Thymus (tissue), 11 donors: ENCODE data around the gene CAMK2G. TPM values are rescaled to one million over a fixed set of nuclear protein-coding genes. Genes with fewer than 3 reads are reported as not detected.
A peak's percentile ranks its signal among the peaks of the same experiment; 100 is the strongest.

ENCODE experiments used
- DNase-seq, 9 donors: peaks; one replicate each; pipeline ENCODE4 v3.0.0-alpha.2; 2013; ENCODE audit warnings: low spot score in 9 of 9, low read depth in 6 of 9, missing footprints in 1 of 9
- H3K27ac ChIP-seq, 2 donors: one replicate each; pipeline ENCODE4 v1.5.1; 2013; ENCODE audit warnings: control low read depth in 1 of 2, low read depth in 1 of 2, low read length in 1 of 2, mild to moderate bottlenecking in 1 of 2, moderate library complexity in 1 of 2
- H3K27me3 ChIP-seq, 2 donors: one replicate each; pipeline ENCODE4 v1.5.1; 2013; ENCODE audit warnings: low read length in 1 of 2; ENCODE audit not compliant: control insufficient read depth in 2 of 2, insufficient read depth in 1 of 2
- H3K36me3 ChIP-seq, 2 donors: one replicate each; pipeline ENCODE4 v1.5.1; 2013; ENCODE audit warnings: low read length in 1 of 2, mild to moderate bottlenecking in 1 of 2, moderate library complexity in 1 of 2; ENCODE audit not compliant: control insufficient read depth in 2 of 2, insufficient read depth in 2 of 2
- H3K4me1 ChIP-seq, 2 donors: one replicate each; pipeline ENCODE4 v1.5.1; 2013; ENCODE audit warnings: low read length in 2 of 2; ENCODE audit not compliant: control insufficient read depth in 2 of 2, insufficient read depth in 2 of 2
- H3K4me3 ChIP-seq, 2 donors: one replicate each; pipeline ENCODE4 v1.5.1; 2013; ENCODE audit warnings: low read length in 2 of 2, control low read depth in 1 of 2, mild to moderate bottlenecking in 1 of 2
- H3K9me3 ChIP-seq, 2 donors: one replicate each; pipeline ENCODE4 v1.5.1; 2013; ENCODE audit warnings: low read length in 1 of 2, mild to moderate bottlenecking in 1 of 2; ENCODE audit not compliant: control insufficient read depth in 2 of 2, insufficient read depth in 1 of 2
- WGBS: extraction: QIAGEN DNeasy Blood & Tissue Kit; methylation state at CpG from one replicate; pipeline ENCODE4 v1.1.7; 2013; 5-methylcytosine and 5-hydroxymethylcytosine counted together
- polyA plus RNA-seq: library from polyadenylated mRNA; stranded (reverse); fragments of 200-250 nt; gene quantifications from one replicate; pipeline ENCODE4 v1.2.3, GENCODE V29; 2013
- total RNA-seq: library from RNA; stranded (reverse); fragments of 120-200 nt; gene quantifications from one replicate; pipeline ENCODE4 v1.2.4, GENCODE V29; 2013
- donor health status: healthy.

Gene CAMK2G
- total and polyA plus RNA-seq, 2 donors: 10.5 to 17.2 TPM

DNA sequence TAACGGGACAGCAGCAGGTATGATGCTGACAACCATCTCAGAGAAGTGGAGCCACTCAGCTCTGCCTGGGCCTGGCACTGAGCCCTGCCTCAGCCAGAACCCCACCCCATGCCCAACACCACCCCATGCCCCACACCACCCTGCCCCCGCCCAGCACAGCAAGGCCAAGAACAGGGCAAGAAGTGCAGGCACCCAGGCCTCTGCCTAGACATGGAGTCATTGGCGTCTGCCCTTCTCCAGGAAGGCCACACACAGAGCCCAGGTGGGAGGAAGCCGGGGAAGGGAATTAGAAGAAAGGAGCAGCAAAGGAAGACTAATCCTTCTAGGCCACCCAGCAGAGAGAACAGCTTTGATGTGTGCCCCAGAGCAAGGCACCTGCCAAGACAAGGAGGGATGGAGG is 18.9 kb downstream of the CAMK2G start:
- no peak overlapping the region for H3K4me3 ChIP-seq
- H3K27me3 ChIP-seq: no peaks in the 10 kb centered on the region
- peaks cover 0 to 18% of the 10 kb centered on the region in 2 donors for H3K4me1 ChIP-seq
- WGBS: 97% methylated on average over 4 of the region's 4 CpGs
- H3K36me3 ChIP-seq: peaks cover 59 to 67% of the 10 kb centered on the region in 2 donors
- no peak for DNase-seq
- H3K27ac ChIP-seq: no peak overlapping the region
- H3K9me3 ChIP-seq: peaks cover 0 to 3% of the 10 kb centered on the region in 2 donors

DNA sequence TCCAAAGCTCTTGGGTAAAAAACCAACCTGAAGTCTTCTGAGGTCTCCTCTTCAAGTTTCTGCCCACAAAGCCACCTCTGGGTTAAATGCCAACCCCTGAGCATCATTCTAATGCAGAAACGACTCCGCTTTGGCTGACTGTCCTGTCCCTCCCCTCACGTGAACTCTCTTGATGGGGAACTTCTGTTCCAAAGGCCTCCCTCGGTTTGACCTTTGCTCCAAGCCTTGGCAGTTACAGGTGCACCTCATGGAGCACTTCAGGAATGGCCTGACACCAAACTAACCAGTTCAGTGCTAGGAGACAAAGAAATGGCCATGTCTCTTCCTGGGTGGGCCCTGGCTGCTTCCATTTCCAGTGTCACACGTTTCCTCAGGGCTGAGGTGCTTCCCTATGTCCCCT is 20.0 kb downstream of the CAMK2G start:
- Histone ChIP-seq H3K4me1 (peaks cover 0 to 14% of the 10 kb centered on the region in 2 donors), H3K9me3 (peaks cover 0 to 3% of the 10 kb centered on the region in 2 donors), H3K27ac (no peak overlapping the region), H3K27me3 (no peaks in the 10 kb centered on the region), H3K4me3 (no peak overlapping the region), H3K36me3 (peaks cover 55 to 60% of the 10 kb centered on the region in 2 donors)
- WGBS: 91% methylated on average over 5 of the region's 5 CpGs
- no peak for DNase-seq

GRCh38 chr10:73853196-73853595 is 21.2 kb downstream of the CAMK2G start:
- Histone ChIP-seq H3K36me3 (peaks cover 54 to 59% of the 10 kb centered on the region in 2 donors), H3K27ac (no peak overlapping the region), H3K9me3 (peaks cover 0 to 3% of the 10 kb centered on the region in 2 donors), H3K4me3 (no peak overlapping the region), H3K4me1 (peaks cover 0 to 15% of the 10 kb centered on the region in 2 donors), H3K27me3 (no peaks in the 10 kb centered on the region)
- DNase-seq: no peak
- 96% methylated on average over 10 of the region's 10 CpGs for WGBS

DNA sequence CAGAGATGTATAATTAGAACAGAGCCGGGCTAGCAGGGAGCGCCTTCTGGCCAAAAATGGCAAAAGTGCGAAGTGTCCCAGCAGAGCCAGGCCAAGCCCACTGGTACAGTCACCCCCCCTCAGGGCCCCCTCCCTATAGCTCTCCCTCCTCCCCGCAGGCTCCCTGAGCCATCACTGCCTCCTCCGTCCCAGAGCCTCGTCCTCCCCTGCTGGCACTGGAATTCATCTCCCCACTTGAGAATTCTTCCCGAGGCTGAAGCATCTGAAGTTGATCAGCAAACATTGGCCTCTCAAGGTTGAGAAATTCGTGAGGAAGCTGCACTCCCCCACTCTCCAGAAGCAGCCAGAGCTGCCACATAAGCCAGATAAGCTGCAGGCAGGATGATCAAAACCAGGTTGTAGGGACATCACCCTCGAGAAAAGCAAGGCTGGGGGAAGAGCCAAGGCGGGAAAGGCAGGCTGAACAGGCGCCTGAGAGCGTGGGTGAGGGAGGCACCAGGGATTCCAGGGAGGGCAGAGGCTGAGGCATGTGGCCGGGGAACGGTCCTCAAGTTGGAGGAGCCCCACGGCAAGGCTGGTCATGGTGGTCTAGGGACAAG is 23.4 kb downstream of the CAMK2G start:
- 87% methylated on average over 15 of the region's 15 CpGs for WGBS
- peaks cover 0 to 3% of the 10 kb centered on the region in 2 donors for H3K9me3 ChIP-seq
- no peak for DNase-seq

GRCh38 chr10:73850211-73850610 is 24.1 kb downstream of the CAMK2G start:
- Histone ChIP-seq H3K9me3 (peaks cover 0 to 3% of the 10 kb centered on the region in 2 donors), H3K27me3 (no peaks in the 10 kb centered on the region), H3K36me3 (peaks cover 57 to 61% of the 10 kb centered on the region in 2 donors), H3K4me1 (peaks cover 0 to 9% of the 10 kb centered on the region in 2 donors), H3K27ac (no peak overlapping the region), H3K4me3 (no peak overlapping the region)
- DNase-seq: no peak
- WGBS: 94% methylated on average over 8 of the region's 8 CpGs

More for the DNA sequence above, 23.4 kb downstream of the CAMK2G start:
- Histone ChIP-seq H3K36me3 (peaks cover 58 to 63% of the 10 kb centered on the region in 2 donors), H3K27ac (no peak overlapping the region), H3K4me1 (peaks cover 0 to 9% of the 10 kb centered on the region in 2 donors), H3K4me3 (no peak overlapping the region), H3K27me3 (no peaks in the 10 kb centered on the region)

- peaks cover 0 to 9% of the 10 kb centered on the region in 2 donors for H3K4me1 ChIP-seq
- peaks cover 0 to 3% of the 10 kb centered on the region in 2 donors for H3K9me3 ChIP-seq
- H3K27me3 ChIP-seq: no peaks in the 10 kb centered on the region
- peak overlapping the region in 1 of 2 donors; percentile 14 for H3K27ac ChIP-seq
- peak; percentile 63 to 93 (median 82) for DNase-seq
- peaks cover 61 to 66% of the 10 kb centered on the region in 2 donors for H3K36me3 ChIP-seq
- no peak overlapping the region for H3K4me3 ChIP-seq
- 38% methylated on average over 17 of the region's 17 CpGs for WGBS
Observed at GRCh38 chr10:73848821-73849489, 25.4 kb downstream of the CAMK2G start.

- no peak for DNase-seq
- Histone ChIP-seq H3K4me3 (no peak overlapping the region), H3K27ac (no peak overlapping the region), H3K36me3 (peaks cover 59 to 66% of the 10 kb centered on the region in 2 donors), H3K9me3 (no peaks in the 10 kb centered on the region), H3K4me1 (peaks cover 0 to 9% of the 10 kb centered on the region in 2 donors), H3K27me3 (no peaks in the 10 kb centered on the region)
- WGBS: 98% methylated on average over 7 of the region's 7 CpGs
Observed at GRCh38 chr10:73847031-73847430, 27.3 kb downstream of the CAMK2G start.

GRCh38 chr10:73843261-73843660 is 31.1 kb downstream of the CAMK2G start:
- DNase-seq: no peak
- 93% methylated on average over 5 of the region's 5 CpGs for WGBS
- H3K36me3 ChIP-seq: peaks cover 58 to 72% of the 10 kb centered on the region in 2 donors
- H3K4me3 ChIP-seq: no peak overlapping the region
- no peaks in the 10 kb centered on the region for H3K9me3 ChIP-seq
- no peak overlapping the region for H3K27ac ChIP-seq
- H3K27me3 ChIP-seq: no peaks in the 10 kb centered on the region
- no peaks in the 10 kb centered on the region for H3K4me1 ChIP-seq

DNA sequence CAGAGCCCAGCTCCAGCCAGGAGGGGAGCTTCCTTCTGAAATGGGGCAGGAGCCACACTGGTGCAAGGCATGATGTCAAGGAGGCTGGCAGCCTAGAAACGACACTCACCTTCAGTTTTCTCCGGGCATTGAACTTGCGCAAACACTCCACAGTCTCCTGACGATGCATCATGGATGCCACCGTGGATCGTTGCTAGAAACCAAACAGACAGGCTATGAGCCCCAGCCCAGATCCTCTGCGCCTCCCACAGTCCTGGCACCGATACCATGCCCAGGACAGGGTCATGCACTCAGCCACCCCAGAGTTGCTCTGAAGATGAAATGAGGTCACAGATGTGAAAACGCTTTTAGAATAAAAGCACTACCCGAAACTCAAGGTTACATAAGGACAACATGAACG is 32.0 kb downstream of the CAMK2G start:
- Histone ChIP-seq H3K4me3 (no peak overlapping the region), H3K36me3 (peaks cover 54 to 63% of the 10 kb centered on the region in 2 donors)
- 97% methylated on average over 11 of the region's 11 CpGs for WGBS

More for the DNA sequence above, 32.0 kb downstream of the CAMK2G start:
- no peaks in the 10 kb centered on the region for H3K27me3 ChIP-seq
- no peak for DNase-seq
- no peaks in the 10 kb centered on the region for H3K9me3 ChIP-seq
- H3K4me1 ChIP-seq: no peaks in the 10 kb centered on the region
- no peak overlapping the region for H3K27ac ChIP-seq
